HepG2 (cell line): Measurements from ENCODE around the gene STX1B. TPM values are rescaled to one million over a fixed set of nuclear protein-coding genes. Genes with fewer than 3 reads are reported as not detected.

Source experiments
- CENPX ChIP-seq: sonication (generic); formaldehyde crosslinking; IDR thresholded peaks from 2 replicates; pipeline ENCODE4 v1.9.0; 2021; ENCODE audit warnings: mild to moderate bottlenecking, missing genetic modification reagents, moderate library complexity
- EZH2 ChIP-seq: conservative IDR thresholded peaks from 2 replicates; pipeline ENCODE4 v1.6.1; 2012; ENCODE audit warnings: mild to moderate bottlenecking, low read depth, low read length, moderate library complexity
- HOXA5 ChIP-seq: sonication (generic); formaldehyde crosslinking; IDR thresholded peaks from 2 replicates; pipeline ENCODE4 v1.4.0; 2020; ENCODE audit warnings: missing genetic modification reagents
- MAFF ChIP-seq: IDR thresholded peaks from 2 replicates; pipeline ENCODE4 v1.6.1; 2011; ENCODE audit warnings: low read depth, low read length, improper control_type of control experiment
- MAX ChIP-seq: IDR thresholded peaks from 2 replicates; pipeline ENCODE4 v1.6.1; 2012; ENCODE audit warnings: inconsistent platforms
- MXI1 ChIP-seq: IDR thresholded peaks from 3 replicates; pipeline ENCODE4 v1.6.1; 2012; ENCODE audit warnings: low read depth, low read length, inconsistent platforms, borderline replicate concordance
- NR2F6 ChIP-seq, 2 experiments: IDR thresholded peaks; 2 replicates each; pipeline ENCODE4 v1.6.1; 2016; ENCODE audit warnings: antibody characterized with exemption in 1 of 2, mild to moderate bottlenecking in 1 of 2
- PCBP1 ChIP-seq: fragments of 200-400 bp; formaldehyde crosslinking; IDR thresholded peaks from 2 replicates; pipeline ENCODE4 v1.6.1; 2017; ENCODE audit warnings: mild to moderate bottlenecking, low read depth, low read length, borderline replicate concordance
- PITX1 ChIP-seq: sonication (generic); formaldehyde crosslinking; IDR thresholded peaks from 2 replicates; pipeline ENCODE4 v1.5.1; 2020; ENCODE audit warnings: mild to moderate bottlenecking, missing genetic modification reagents
- REXO4 ChIP-seq: sonication (generic); formaldehyde crosslinking; IDR thresholded peaks from 2 replicates; pipeline ENCODE4 v1.8.0; 2022; ENCODE audit warnings: missing genetic modification reagents, mild to moderate bottlenecking, borderline replicate concordance
- SETDB1 ChIP-seq: sonication (generic); formaldehyde crosslinking; IDR thresholded peaks from 2 replicates; pipeline ENCODE4 v1.5.1; 2020; ENCODE audit warnings: missing genetic modification reagents, mild to moderate bottlenecking, borderline replicate concordance
- TFE3 ChIP-seq: IDR thresholded peaks from 2 replicates; pipeline ENCODE4 v1.6.1; 2016
- ZBTB25 ChIP-seq: IDR thresholded peaks from 2 replicates; pipeline ENCODE4 v1.6.1; 2018; ENCODE audit warnings: missing genetic modification reagents
- ZBTB37 ChIP-seq: sonication (generic); formaldehyde crosslinking; IDR thresholded peaks from 2 replicates; pipeline ENCODE4 v1.4.0; 2020; ENCODE audit warnings: mild to moderate bottlenecking, missing genetic modification reagents
- ZNF24 ChIP-seq: fragments of 450-650 bp; IDR thresholded peaks from 2 replicates; pipeline ENCODE4 v1.6.1; 2017; ENCODE audit warnings: antibody characterized with exemption, mild to moderate bottlenecking
- ZNF280B ChIP-seq: sonication (generic); formaldehyde crosslinking; IDR thresholded peaks from 2 replicates; pipeline ENCODE4 v1.5.0; 2020; ENCODE audit warnings: missing genetic modification reagents, mild to moderate bottlenecking, borderline replicate concordance
- ZNF564 ChIP-seq: sonication (generic); formaldehyde crosslinking; IDR thresholded peaks from 2 replicates; pipeline ENCODE4 v1.8.1; 2023; ENCODE audit warnings: mild to moderate bottlenecking, missing genetic modification reagents
- ZNF749 ChIP-seq: sonication (generic); formaldehyde crosslinking; IDR thresholded peaks from 2 replicates; pipeline ENCODE4 v1.8.0; 2022; ENCODE audit warnings: mild to moderate bottlenecking, missing genetic modification reagents, moderate library complexity, borderline replicate concordance
- ZNF766 ChIP-seq: sonication (generic); formaldehyde crosslinking; IDR thresholded peaks from 2 replicates; pipeline ENCODE4 v1.5.0; 2020; ENCODE audit warnings: missing genetic modification reagents, borderline replicate concordance
- ZUFSP ChIP-seq: sonication (generic); formaldehyde crosslinking; IDR thresholded peaks from 2 replicates; pipeline ENCODE4 v1.9.0; 2021; ENCODE audit warnings: missing genetic modification reagents, mild to moderate bottlenecking, borderline replicate concordance
- polyA plus RNA-seq, 8 experiments: library from polyadenylated mRNA; depleted of rRNA in 3 of 8; stranded (reverse) in 7 of 8; unstranded in 1 of 8; fragments of >200 nt; fragmentation: Illumina TruSeq in 4 of 8; extraction: Trizol in 4 of 8; gene quantifications; 2 replicates each; pipeline versions ENCODE4 v1.2.1 to v1.2.3, GENCODE V29; 2011 to 2016; ENCODE audit warnings: low read depth in 4 of 8, missing spikeins in 1 of 8, mixed read lengths in 1 of 8; ENCODE audit not compliant: insufficient read depth in 1 of 8
- total RNA-seq, 5 experiments: library from RNA; depleted of rRNA; stranded (reverse); fragments of >200 nt; fragmentation: Illumina TruSeq; extraction: Trizol; gene quantifications; 2 replicates each; pipeline ENCODE4 v1.2.3, GENCODE V29; 2016; ENCODE audit warnings: low read depth in 1 of 5

Gene STX1B
- total and polyA plus RNA-seq, 2 of the 13 experiments (the other 11 are each of a cell fraction or from before 2014, with no cell fraction given), result 2.1 to 3.0 TPM

- peak; percentile 45; the same call in 1 of the 2 replicates for TF ChIP-seq ZBTB25 (CRISPR knock-in tag)
- peak; percentile 78; the same call in 1 of the 2 replicates for TF ChIP-seq ZNF766 (CRISPR knock-in tag)
- TF ChIP-seq ZNF24, result 0 out of 2 replicates have a peak, but pooled peaks have one; percentile 21
- no peak for TF ChIP-seq EZH2
- TF ChIP-seq MAFF, result no peak
- no peak for TF ChIP-seq SETDB1 (CRISPR knock-in tag)
- peak; percentile 62; the same call in 1 of the 2 replicates for TF ChIP-seq PITX1 (CRISPR knock-in tag)
- no peak for TF ChIP-seq ZUFSP
- no peak; the same call in 1 of the 2 replicates for TF ChIP-seq ZNF564 (CRISPR knock-in tag)
- no peak for TF ChIP-seq NR2F6 (IDR thresholded peaks at IDR 0.05)
- peak; percentile 41; the same call in 1 of the 2 replicates for TF ChIP-seq NR2F6 (CRISPR knock-in tag; IDR thresholded peaks at IDR 0.05)
- TF ChIP-seq ZNF749 (CRISPR knock-in tag), result peak; percentile 73; the same call in 1 of the 2 replicates
- TF ChIP-seq HOXA5, result peak; percentile 49; the same call in 1 of the 2 replicates
- peak; percentile 90 for TF ChIP-seq TFE3 (CRISPR knock-in tag)
- TF ChIP-seq REXO4 (CRISPR knock-in tag), result peak; percentile 88; the same call in 1 of the 2 replicates
- peak; percentile 95 for TF ChIP-seq MAX
- TF ChIP-seq CENPX (CRISPR knock-in tag), result no peak
- peak; percentile 89 for TF ChIP-seq ZNF280B
- TF ChIP-seq MXI1, result peak; percentile 75; the same call in 2 of the 3 replicates
- no peak for TF ChIP-seq ZBTB37 (CRISPR knock-in tag)
- no peak for TF ChIP-seq PCBP1
Measured at GRCh38 chr16:31032736-31033708, 22.6 kb upstream of the STX1B start, which contains the start of gene STX4 (continued).
